Thyroid gland (tissue), 4 donors: ENCODE results near the gene MIEF1. TPM values are rescaled to one million over a fixed set of nuclear protein-coding genes. Genes with fewer than 3 reads are reported as not detected.

Experiments used
- DNase-seq, 2 donors: peaks; one replicate each; pipeline ENCODE4 v3.0.0-alpha.2; 2019
- H3K27ac ChIP-seq, 3 donors: fragments of 200-600 bp; sonication (generic); 1 replicate in 2 of 3; 2 replicates in 1 of 3; pipeline ENCODE4 v1.5.1; 2016 to 2019; ENCODE audit warnings: mild to moderate bottlenecking in 1 of 3, moderate library complexity in 1 of 3
- H3K27me3 ChIP-seq: fragments of 200-600 bp; sonication (generic); one replicate; pipeline ENCODE4 v1.5.1; 2019
- H3K36me3 ChIP-seq, 2 donors: fragments of 200-600 bp; sonication (generic); one replicate each; pipeline ENCODE4 v1.5.1; 2016 to 2019
- H3K4me1 ChIP-seq, 2 donors: fragments of 200-600 bp; sonication (generic); one replicate each; pipeline ENCODE4 v1.5.1; 2017 to 2019
- H3K4me3 ChIP-seq, 3 donors: fragments of 200-600 bp; sonication (generic); replicated peaks in 1 of 3; 1 replicate in 2 of 3; 2 replicates in 1 of 3; pipeline ENCODE4 v1.5.1; 2016; ENCODE audit warnings: mild to moderate bottlenecking in 1 of 3
- H3K9me3 ChIP-seq: fragments of 200-600 bp; sonication (generic); one replicate; pipeline ENCODE4 v1.5.1; 2017
- POLR2A ChIP-seq, 2 donors: fragments of 450-650 bp; IDR thresholded peaks; one replicate each; pipeline ENCODE4 v1.6.1; 2017; ENCODE audit warnings: antibody characterized with exemption in 2 of 2, mild to moderate bottlenecking in 2 of 2, moderate library complexity in 1 of 2
- WGBS, 2 donors: methylation state at CpG; one replicate each; pipeline ENCODE4 v1.1.5; 2017; 5-methylcytosine and 5-hydroxymethylcytosine counted together
- intact Hi-C: fragments of 100-400 bp; cut with DNase I; formaldehyde crosslinking; loops from one replicate; pipeline ENCODE4 v1.15.1; 2023
- total RNA-seq, 4 donors: library from RNA; depleted of rRNA; stranded (reverse); fragments of >200 nt; gene quantifications; one replicate each; pipeline ENCODE4 v1.2.3, GENCODE V29; 2016
- TF ChIP-seq, protein P1 (sequence below), 6 experiments: fragments of 200-600 bp in 3 of 6; fragments of 450-650 bp in 3 of 6; sonication (generic) in 3 of 6; IDR thresholded peaks; one replicate each; pipeline ENCODE4 v1.5.1; 2016 to 2019; ENCODE audit warnings: antibody characterized with exemption in 6 of 6, mild to moderate bottlenecking in 2 of 6, inconsistent platforms in 1 of 6, moderate library complexity in 1 of 6

The MIEF1 gene
- total RNA-seq, 4 donors from 2014 or later, result 21.4 to 30.5 (median 26.7) TPM

DNA sequence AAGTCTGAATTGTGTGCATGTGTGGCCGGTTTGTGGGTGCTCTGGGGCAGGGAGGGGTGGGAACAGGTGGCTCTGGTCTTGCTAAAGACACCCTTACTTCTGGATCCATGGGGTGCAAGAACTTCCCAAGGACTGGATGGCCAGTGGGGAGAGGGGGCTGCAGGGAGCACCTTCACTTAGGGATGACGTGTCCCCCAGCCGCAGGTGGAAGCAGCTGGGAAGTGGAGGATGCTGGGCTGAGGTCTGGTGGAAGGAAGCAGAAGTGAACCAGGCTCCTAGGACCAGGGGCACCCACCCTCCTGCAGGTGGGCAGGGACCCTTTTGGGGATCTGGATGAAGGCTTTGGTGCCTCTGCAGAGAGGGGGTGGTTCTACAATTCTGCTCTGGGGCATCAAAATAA, 9.9 kb upstream of the MIEF1 start:
- H3K9me3 ChIP-seq, result no peaks in the 10 kb centered on the region
- no peak overlapping the region for H3K27ac ChIP-seq
- TF ChIP-seq, protein P1, sequence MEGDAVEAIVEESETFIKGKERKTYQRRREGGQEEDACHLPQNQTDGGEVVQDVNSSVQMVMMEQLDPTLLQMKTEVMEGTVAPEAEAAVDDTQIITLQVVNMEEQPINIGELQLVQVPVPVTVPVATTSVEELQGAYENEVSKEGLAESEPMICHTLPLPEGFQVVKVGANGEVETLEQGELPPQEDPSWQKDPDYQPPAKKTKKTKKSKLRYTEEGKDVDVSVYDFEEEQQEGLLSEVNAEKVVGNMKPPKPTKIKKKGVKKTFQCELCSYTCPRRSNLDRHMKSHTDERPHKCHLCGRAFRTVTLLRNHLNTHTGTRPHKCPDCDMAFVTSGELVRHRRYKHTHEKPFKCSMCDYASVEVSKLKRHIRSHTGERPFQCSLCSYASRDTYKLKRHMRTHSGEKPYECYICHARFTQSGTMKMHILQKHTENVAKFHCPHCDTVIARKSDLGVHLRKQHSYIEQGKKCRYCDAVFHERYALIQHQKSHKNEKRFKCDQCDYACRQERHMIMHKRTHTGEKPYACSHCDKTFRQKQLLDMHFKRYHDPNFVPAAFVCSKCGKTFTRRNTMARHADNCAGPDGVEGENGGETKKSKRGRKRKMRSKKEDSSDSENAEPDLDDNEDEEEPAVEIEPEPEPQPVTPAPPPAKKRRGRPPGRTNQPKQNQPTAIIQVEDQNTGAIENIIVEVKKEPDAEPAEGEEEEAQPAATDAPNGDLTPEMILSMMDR (IDR thresholded peaks at IDR 0.05), result no peak
- no peak for TF ChIP-seq POLR2A (IDR thresholded peaks at IDR 0.05)
- WGBS, 2 donors, result 79 to 85% methylated on average over 3 of the region's 3 CpGs
- H3K4me1 ChIP-seq, result no peaks in the 10 kb centered on the region
- intact Hi-C loops, result loop anchor here (5.0 kb wide), 1 partner anchor 35 kb away; no protein-coding TSS in a partner anchor
- H3K27me3 ChIP-seq, result no peaks in the 10 kb centered on the region
- no peaks in the 10 kb centered on the region for H3K36me3 ChIP-seq
- H3K4me3 ChIP-seq, result no peak overlapping the region
- no peak for DNase-seq

DNA sequence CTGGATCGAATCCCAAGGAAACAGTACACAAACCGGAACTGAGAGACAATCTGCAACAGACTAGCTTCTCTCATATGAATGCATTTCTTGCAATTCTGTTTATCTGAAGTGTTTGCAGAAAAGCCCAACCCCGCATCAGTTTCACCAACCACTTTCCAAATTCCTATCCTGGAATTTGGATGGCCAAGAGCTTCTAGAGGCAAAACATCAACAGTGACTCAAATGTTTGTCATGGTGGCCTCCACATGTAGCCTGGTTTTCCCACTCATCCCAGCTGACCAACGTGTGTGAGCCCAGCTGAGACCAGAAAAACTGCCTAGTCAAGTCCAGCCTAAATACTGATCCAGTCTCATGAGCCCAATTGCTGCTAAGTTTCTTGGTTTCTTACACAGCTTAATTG, 8.3 kb upstream of the MIEF1 start:
- Histone ChIP-seq H3K9me3 (no peaks in the 10 kb centered on the region), H3K27ac (no peak overlapping the region), H3K4me3 (no peak overlapping the region), H3K27me3 (no peaks in the 10 kb centered on the region), H3K36me3 (no peaks in the 10 kb centered on the region), H3K4me1 (no peaks in the 10 kb centered on the region)
- no peak for TF ChIP-seq POLR2A (IDR thresholded peaks at IDR 0.05)
- TF ChIP-seq, protein P1 (IDR thresholded peaks at IDR 0.05), result no peak
- DNase-seq, result no peak
- WGBS, 2 donors, result 57 to 59% methylated on average over 4 of the region's 4 CpGs
- intact Hi-C loops, result loop anchor here (5.0 kb wide), 1 partner anchor 34 kb away; no protein-coding TSS in a partner anchor

DNA sequence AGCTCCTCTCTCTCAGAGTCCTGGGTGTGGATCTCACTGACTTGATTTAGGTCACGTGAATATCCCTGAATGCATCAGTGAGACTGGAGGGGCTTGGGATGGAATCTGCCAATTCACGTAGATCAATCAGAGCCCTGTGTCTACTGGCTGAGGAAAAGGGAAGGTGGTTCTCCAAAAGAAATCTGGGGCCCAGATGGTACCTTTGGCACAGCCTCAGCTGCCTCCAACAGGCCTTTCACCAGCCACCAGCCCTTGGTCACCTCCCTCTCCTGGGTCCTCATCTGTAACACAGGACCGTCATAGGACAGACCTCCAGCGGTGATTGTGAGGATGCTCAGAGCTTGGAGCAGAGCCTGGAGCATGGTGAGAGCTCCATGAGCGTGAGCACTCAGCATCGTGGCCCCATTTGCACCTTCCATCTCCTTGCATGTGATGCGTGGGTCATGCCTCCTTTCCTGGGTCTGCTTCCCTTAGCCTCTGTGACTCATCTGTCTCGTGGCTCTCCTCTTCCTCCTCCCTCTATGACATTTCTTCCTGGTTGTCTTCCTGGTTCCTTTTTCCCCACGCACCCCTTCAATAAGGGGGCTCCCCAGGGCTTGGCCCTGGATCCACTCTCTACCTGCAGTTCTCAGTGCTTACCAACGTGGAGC, 7.5 kb upstream of the MIEF1 start:
- H3K36me3 ChIP-seq, result no peaks in the 10 kb centered on the region
- no peaks in the 10 kb centered on the region for H3K27me3 ChIP-seq
- intact Hi-C loops, result loop anchor here (5.0 kb wide), 1 partner anchor 33 kb away; no protein-coding TSS in a partner anchor
- no peaks in the 10 kb centered on the region for H3K4me1 ChIP-seq
- H3K27ac ChIP-seq, result no peak overlapping the region
- no peaks in the 10 kb centered on the region for H3K9me3 ChIP-seq
- TF ChIP-seq, protein P1 (IDR thresholded peaks at IDR 0.05), result no peak
- no peak for TF ChIP-seq POLR2A (IDR thresholded peaks at IDR 0.05)
- DNase-seq, result no peak
- 65 to 81% methylated on average over 10 of the region's 10 CpGs for WGBS, 2 donors
- H3K4me3 ChIP-seq, result no peak overlapping the region

DNA sequence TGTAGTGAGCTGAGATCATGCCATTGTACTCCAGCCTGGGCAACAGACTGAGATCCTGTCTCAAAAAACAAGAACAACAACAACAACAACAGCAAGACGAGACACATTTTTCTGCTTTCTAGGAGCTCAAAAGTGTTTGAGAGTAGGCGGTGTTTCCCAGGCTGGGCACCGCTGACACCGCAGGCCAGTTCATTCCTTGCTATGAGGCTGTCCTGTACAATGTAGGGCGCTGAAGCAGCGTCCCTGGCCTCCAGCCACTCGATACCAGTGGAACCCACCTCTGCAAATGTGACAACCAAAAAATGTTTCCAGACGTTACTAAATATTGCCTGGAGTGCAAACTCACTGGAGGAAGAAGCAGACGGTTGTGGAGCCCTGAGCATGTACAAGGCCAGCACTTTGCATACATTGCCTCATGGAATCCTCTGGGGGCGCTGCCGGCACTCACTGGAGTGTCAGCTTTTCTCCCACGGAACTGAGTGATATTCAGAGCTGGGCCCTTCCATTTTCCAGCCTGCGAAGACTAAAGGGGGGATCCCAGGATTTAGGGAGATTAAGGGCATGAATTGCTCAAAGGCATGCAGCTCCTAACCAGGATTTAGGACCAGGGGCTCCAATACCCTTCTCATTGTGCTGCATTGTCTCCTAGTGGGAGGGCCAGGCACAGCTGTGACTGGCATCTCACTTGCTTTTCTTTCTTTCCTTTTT, 5.8 kb upstream of the MIEF1 start:
- intact Hi-C loops, result no loop called here
- Histone ChIP-seq H3K27ac (peak overlapping the region in 1 of 3 donors; percentile 10), H3K27me3 (no peaks in the 10 kb centered on the region), H3K9me3 (no peaks in the 10 kb centered on the region), H3K4me1 (peaks cover 3 to 12% of the 10 kb centered on the region in 2 donors), H3K36me3 (no peaks in the 10 kb centered on the region), H3K4me3 (no peak overlapping the region)
- WGBS, 2 donors, result 39 to 41% methylated on average over 12 to 13 of the region's 13 CpGs
- TF ChIP-seq, protein P1 (IDR thresholded peaks at IDR 0.05), result peak; percentile 56 to 83 (median 77)
- TF ChIP-seq POLR2A (IDR thresholded peaks at IDR 0.05), result no peak
- peak; percentile 80 to 88 for DNase-seq

DNA sequence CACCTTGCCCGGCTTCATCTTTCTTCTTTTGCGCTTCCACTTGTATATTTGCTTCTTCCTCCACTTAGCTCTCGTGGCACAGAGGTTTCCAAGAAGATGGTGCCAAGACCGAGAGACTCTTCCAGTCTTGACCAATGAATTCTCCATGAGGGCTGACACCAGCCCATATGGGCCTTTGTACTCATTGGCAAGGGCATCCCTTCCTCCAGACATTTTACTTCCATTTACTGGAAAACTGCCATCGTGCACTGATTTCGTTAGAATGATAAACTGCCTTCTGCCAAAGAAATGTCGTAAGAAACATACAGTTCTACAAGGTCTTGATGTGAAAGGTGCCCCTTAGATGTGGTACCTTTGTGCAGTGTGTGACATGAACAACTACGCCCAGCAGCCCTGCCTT, 4.7 kb upstream of the MIEF1 start:
- Histone ChIP-seq H3K4me1 (peaks cover 9 to 19% of the 10 kb centered on the region in 2 donors), H3K27me3 (no peaks in the 10 kb centered on the region), H3K9me3 (no peaks in the 10 kb centered on the region), H3K36me3 (no peaks in the 10 kb centered on the region), H3K4me3 (no peak overlapping the region), H3K27ac (no peak overlapping the region)
- TF ChIP-seq, protein P1 (IDR thresholded peaks at IDR 0.05), result no peak
- no peak for TF ChIP-seq POLR2A (IDR thresholded peaks at IDR 0.05)
- 91% methylated on average over 8 of the region's 8 CpGs for WGBS, 2 donors
- no peak for DNase-seq
- intact Hi-C loops, result no loop called here
